ENCODE data around the gene RBBP9. TPM values are rescaled to one million over a fixed set of nuclear protein-coding genes. Genes with fewer than 3 reads are reported as not detected.

The RBBP9 gene
- total and polyA plus RNA-seq, 2 of the 4 experiments (the other 2 are of a cell fraction): 4.8 to 31.4 TPM

GRCh38 chr20:18466574-18466893 is 30.5 kb downstream of the RBBP9 start:
- Histone ChIP-seq H3K56ac (ENCODE audit: extremely low read depth, insufficient read depth, low read length) (no peak overlapping the region), H3K9ac (ENCODE audit: low read depth, low read length) (peak overlapping the region; percentile 81), H3K18ac (ENCODE audit: low read depth, low read length) (no peak overlapping the region), H2BK15ac (ENCODE audit: low read depth, low read length) (no peak overlapping the region), H2BK20ac (ENCODE audit: low read depth, low read length) (no peak overlapping the region), H3K14ac (replicated peaks; ENCODE audit: low read depth, low read length) (no peak overlapping the region), H3K27me3 (ENCODE audit: control insufficient read depth, insufficient read depth, low read length) (no peaks in the 10 kb centered on the region), H3K27ac (ENCODE audit: insufficient read depth, low read length) (peak overlapping the region; percentile 54), H3K4me1 (ENCODE audit: control insufficient read depth, insufficient read depth, low read length) (peaks cover 1% of the 10 kb centered on the region; the same call in 1 of the 2 replicates), H3K4ac (ENCODE audit: low read depth, low read length) (0 out of 2 replicates have a peak overlapping the region, but pooled peaks have one; percentile 30), H4K5ac (ENCODE audit: low read depth, low read length) (peak overlapping the region; percentile 68), H2BK120ac (ENCODE audit: low read depth, low read length) (no peak overlapping the region), H4K20me1 (ENCODE audit: insufficient read depth, low read length) (no peaks in the 10 kb centered on the region), H2AK9ac (replicated peaks; ENCODE audit: low read depth, low read length, poor library complexity) (no peak overlapping the region), H3K4me3 (ENCODE audit: insufficient read depth, low read depth, low read length) (peak overlapping the region; percentile 75), H3K4me2 (ENCODE audit: low read depth, low read length) (peak overlapping the region; percentile 85), H4K91ac (ENCODE audit: insufficient read depth, low read depth, low read length) (no peak overlapping the region), H2AK5ac (ENCODE audit: low read depth, low read length) (no peak overlapping the region), H4K8ac (ENCODE audit: low read depth in 2 of 2, low read length in 2 of 2) (peak overlapping the region; percentile 58 to 61; a peak in 3 of 4 replicates), H3K9me3 (ENCODE audit: control insufficient read depth, insufficient read depth, low read length) (no peaks in the 10 kb centered on the region), H3K79me1 (ENCODE audit: low read depth in 1 of 2, low read length in 2 of 2) (peaks cover 15 to 30% of the 10 kb centered on the region in 2 experiments), H3K36me3 (ENCODE audit: control insufficient read depth, insufficient read depth, low read length) (peaks cover 4% of the 10 kb centered on the region), H3K9me1 (ENCODE audit: insufficient read depth, low read length) (no peaks in the 10 kb centered on the region), H2BK5ac (ENCODE audit: low read depth, low read length, poor library complexity, severe bottlenecking) (no peak overlapping the region), H3K23ac (ENCODE audit: low read depth, low read length) (no peak overlapping the region), H2AFZ (replicated peaks; ENCODE audit: low read length, poor library complexity) (peak overlapping the region; percentile 96)
- ChIA-PET POLR2A (ENCODE audit: unreplicated experiment) (interaction anchor here (0.6 to 1.8 kb wide), 2 partner anchors 20 to 40 kb away, joined by 4 to 6 read pairs; no protein-coding TSS in a partner anchor), CTCF (interaction anchor here (1.0 kb wide), 1 partner anchor 190 kb away, joined by 3 read pairs; no protein-coding TSS in a partner anchor)
- intact Hi-C loops (cut with micrococcal nuclease): loop anchor here (2.0 to 10.0 kb wide), 2 partner anchors 40 to 162 kb away; partner anchors contain the start of gene SEC23B
- dilution Hi-C loops (cut with HindIII; ENCODE audit: low sequenced_read_pairs, unreplicated experiment): no loop called here
- no peak for TF ChIP-seq USF2 (IDR thresholded peaks at IDR 0.05; ENCODE audit: low read depth, low read length)
- no peak for TF ChIP-seq FOS (IDR thresholded peaks at IDR 0.05; ENCODE audit: low read depth, low read length)
- no peak for TF ChIP-seq NFE2L2 (IDR thresholded peaks at IDR 0.05; ENCODE audit: low read depth, low read length)
- no peak for TF ChIP-seq MXI1 (IDR thresholded peaks at IDR 0.05; ENCODE audit: borderline replicate concordance, low read depth, low read length)
- TF ChIP-seq RAD21 (IDR thresholded peaks at IDR 0.05; ENCODE audit: low read length): no peak
- no peak for TF ChIP-seq MAFK (IDR thresholded peaks at IDR 0.05; ENCODE audit: low read depth, low read length)
- no peak for TF ChIP-seq CEBPB (IDR thresholded peaks at IDR 0.05; ENCODE audit: low read depth, low read length)
- TF ChIP-seq POLR2A (IDR thresholded peaks at IDR 0.05; ENCODE audit: low read depth, low read length): no peak
- TF ChIP-seq MAZ (IDR thresholded peaks at IDR 0.05; ENCODE audit: borderline replicate concordance, low read depth, low read length): no peak
- no CpG with 5 or more reads among the region's 15 CpGs for WGBS, 2 experiments (ENCODE audit: extremely low coverage in 2 of 2, insufficient read length in 1 of 2)
- no peak for DNase-seq
- BruUV-seq (replicated peaks): no TSS peak
- in situ Hi-C loops (cut with MboI; ENCODE audit: low sequenced_read_pairs): no loop called here
- peak; percentile 76 for ATAC-seq (ENCODE audit: low read depth)
